ENCODE results near the gene TGFBR2.
"Not testable (repeated sequence)": the region's sequence is repeated elsewhere in the genome, so short reads cannot be mapped to it uniquely, and the experiment has no call there.

Gene TGFBR2

GRCh38 chr3:30620402-30621360, 14.3 kb downstream of the TGFBR2 start:
- no peak for DNase-seq

- no peak for DNase-seq
Measured at GRCh38 chr3:30621576-30621975, 15.2 kb downstream of the TGFBR2 start.

GRCh38 chr3:30622047-30622545, 15.7 kb downstream of the TGFBR2 start:
- no peak for DNase-seq

- no peak for DNase-seq
Measured at GRCh38 chr3:30622790-30623189, 16.4 kb downstream of the TGFBR2 start.

- no peak for DNase-seq
Measured at GRCh38 chr3:30623351-30623750, 16.9 kb downstream of the TGFBR2 start.

- DNase-seq: not testable (repeated sequence)
Measured at GRCh38 chr3:30624480-30624879, 18.1 kb downstream of the TGFBR2 start.

GRCh38 chr3:30625541-30626438, 19.4 kb downstream of the TGFBR2 start:
- no peak for DNase-seq

- DNase-seq: no peak
Measured at GRCh38 chr3:30626443-30627180, 20.2 kb downstream of the TGFBR2 start.

GRCh38 chr3:30628205-30628900, 22.0 kb downstream of the TGFBR2 start:
- DNase-seq: no peak

- DNase-seq: no peak
Measured at GRCh38 chr3:30628901-30629590, 22.6 kb downstream of the TGFBR2 start.

GRCh38 chr3:30629746-30630145, 23.3 kb downstream of the TGFBR2 start:
- no peak for DNase-seq

- no peak for DNase-seq
Measured at GRCh38 chr3:30630238-30631030, 24.0 kb downstream of the TGFBR2 start.

GRCh38 chr3:30631243-30631904, 25.0 kb downstream of the TGFBR2 start:
- DNase-seq: no peak

GRCh38 chr3:30632065-30632464, 25.7 kb downstream of the TGFBR2 start:
- no peak for DNase-seq

- DNase-seq: no peak
Measured at GRCh38 chr3:30632521-30632920, 26.1 kb downstream of the TGFBR2 start.

GRCh38 chr3:30633718-30634117, 27.3 kb downstream of the TGFBR2 start:
- no peak for DNase-seq

GRCh38 chr3:30634761-30635735, 28.6 kb downstream of the TGFBR2 start:
- DNase-seq: no peak

- no peak for DNase-seq
Measured at GRCh38 chr3:30637310-30638219, 31.2 kb downstream of the TGFBR2 start.
